GM23338 (cell line): Measurements from ENCODE around the gene PAK4. TPM values are rescaled to one million over a fixed set of nuclear protein-coding genes. Genes with fewer than 3 reads are reported as not detected.

Experiments used
- ATAC-seq: fragments of 200-7000 bp; cut with Tn5 transposase; 3 replicates; pipeline ENCODE4 v1.9.1; 2020
- DNase-seq: peaks from one replicate; pipeline ENCODE4 v3.0.0-alpha.2; 2015; ENCODE audit warnings: low spot score
- H2AFZ ChIP-seq: fragments of 200-600 bp; sonication (generic); 2 replicates; pipeline ENCODE4 v1.8.0; 2016; ENCODE audit warnings: antibody characterized with exemption, mild to moderate bottlenecking, moderate library complexity
- H3F3A ChIP-seq: fragments of 200-600 bp; sonication (generic); replicated peaks from 2 replicates; pipeline ENCODE4 v1.8.0; 2017; ENCODE audit warnings: antibody characterized with exemption, mixed run types, low read depth
- H3K27ac ChIP-seq: fragments of 200-600 bp; sonication (generic); 2 replicates; pipeline ENCODE4 v1.6.1; 2016; ENCODE audit warnings: low read depth
- H3K27me3 ChIP-seq: fragments of 200-600 bp; sonication (generic); 2 replicates; pipeline ENCODE4 v1.8.0; 2016; ENCODE audit warnings: mild to moderate bottlenecking, mixed run types, moderate library complexity; ENCODE audit not compliant: insufficient read depth
- H3K36me3 ChIP-seq: fragments of 200-600 bp; sonication (generic); 2 replicates; pipeline ENCODE4 v1.8.0; 2016; ENCODE audit warnings: mild to moderate bottlenecking; ENCODE audit not compliant: insufficient read depth
- H3K4me1 ChIP-seq: fragments of 200-600 bp; sonication (generic); 2 replicates; pipeline ENCODE4 v1.8.0; 2016; ENCODE audit warnings: mild to moderate bottlenecking, moderate library complexity; ENCODE audit not compliant: insufficient read depth
- H3K4me2 ChIP-seq: fragments of 200-600 bp; sonication (generic); 2 replicates; pipeline ENCODE4 v1.7.1; 2017; ENCODE audit warnings: mixed run types
- H3K4me3 ChIP-seq: fragments of 200-600 bp; sonication (generic); 2 replicates; pipeline ENCODE4 v1.6.1; 2016; ENCODE audit warnings: mixed run types
- H3K79me2 ChIP-seq: fragments of 200-600 bp; sonication (generic); replicated peaks from 2 replicates; pipeline ENCODE4 v1.8.0; 2017; ENCODE audit warnings: mild to moderate bottlenecking; ENCODE audit not compliant: insufficient read depth
- H3K9me2 ChIP-seq: fragments of 200-600 bp; sonication (generic); 2 replicates; pipeline ENCODE4 v1.8.0; 2017; ENCODE audit not compliant: insufficient read depth
- H4K20me1 ChIP-seq: fragments of 200-600 bp; sonication (generic); replicated peaks from 2 replicates; pipeline ENCODE4 v1.8.0; 2017; ENCODE audit warnings: mild to moderate bottlenecking; ENCODE audit not compliant: insufficient read depth
- H3K27ac Mint-ChIP-seq: 2 replicates; pipeline ENCODE4 v1.8.0; 2020; ENCODE audit warnings: inconsistent platforms, mild to moderate bottlenecking, moderate library complexity, mixed read lengths
- H3K27me3 Mint-ChIP-seq: 3 replicates; pipeline ENCODE4 v1.8.0; 2022; ENCODE audit warnings: low read depth, mild to moderate bottlenecking, moderate library complexity, mixed read lengths, inconsistent platforms; ENCODE audit not compliant: insufficient read depth, poor library complexity
- H3K36me3 Mint-ChIP-seq: 3 replicates; pipeline ENCODE4 v1.8.0; 2021; ENCODE audit warnings: low read depth, mild to moderate bottlenecking, inconsistent platforms, moderate library complexity, mixed read lengths
- H3K4me1 Mint-ChIP-seq: 3 replicates; pipeline ENCODE4 v1.8.0; 2020; ENCODE audit warnings: mild to moderate bottlenecking, inconsistent platforms, mixed read lengths
- H3K4me3 Mint-ChIP-seq: 3 replicates; pipeline ENCODE4 v1.8.0; 2021; ENCODE audit warnings: moderate library complexity, mild to moderate bottlenecking, inconsistent platforms, mixed read lengths
- H3K9me3 Mint-ChIP-seq: 3 replicates; pipeline ENCODE4 v1.8.0; 2020; ENCODE audit warnings: moderate library complexity, mild to moderate bottlenecking, inconsistent platforms, mixed read lengths
- CREB1 ChIP-seq: fragments of 250-450 bp; sonication (Bioruptor Pico); IDR thresholded peaks from 2 replicates; pipeline ENCODE4 v1.5.0; 2020; ENCODE audit warnings: low read depth, mild to moderate bottlenecking, moderate library complexity
- ZNF114 ChIP-seq: fragments of 250-450 bp; sonication (Bioruptor Pico); IDR thresholded peaks from 2 replicates; pipeline ENCODE4 v1.5.0; 2020; ENCODE audit warnings: mild to moderate bottlenecking, moderate library complexity
- ZNF331 ChIP-seq: fragments of 250-450 bp; sonication (Bioruptor Pico); IDR thresholded peaks from 2 replicates; pipeline ENCODE4 v1.5.0; 2020; ENCODE audit warnings: low read depth, mild to moderate bottlenecking, moderate library complexity
- ZNF462 ChIP-seq: fragments of 250-450 bp; sonication (Bioruptor Pico); IDR thresholded peaks from 2 replicates; pipeline ENCODE4 v1.5.0; 2020; ENCODE audit warnings: mild to moderate bottlenecking, moderate library complexity
- polyA plus RNA-seq: library from polyadenylated mRNA; unstranded; fragments of >200 nt; fragmentation: Nextera tagmentation; extraction: Ambion mirVana; gene quantifications from 2 replicates; pipeline ENCODE4 v1.2.1, GENCODE V29; 2016
- total RNA-seq: library from RNA; depleted of rRNA; stranded (reverse); fragments of >200 nt; shearing (Covaris generic); gene quantifications from 2 replicates; pipeline ENCODE4 v1.2.3, GENCODE V29; 2014
- TF ChIP-seq, protein P1 (sequence below), 2 experiments: fragments of 200-600 bp in 1 of 2; sonication (generic) in 1 of 2; conservative IDR thresholded peaks; 2 replicates each; pipeline versions ENCODE4 v1.5.1 to v1.6.1; 2016 to 2017; ENCODE audit warnings: antibody characterized with exemption in 2 of 2, low read depth in 2 of 2, mild to moderate bottlenecking in 2 of 2, moderate library complexity in 1 of 2

PAK4 gene
- total and polyA plus RNA-seq, 2 experiments from 2014 or later, result 28.7 to 35.4 TPM

GRCh38 chr19:39111593-39112199, 13.9 kb upstream of the PAK4 start:
- no peaks in the 10 kb centered on the region for H3K4me1 ChIP-seq
- no peak for TF ChIP-seq ZNF331 (CRISPR knock-in tag)
- Mint-ChIP-seq H3K27me3 (peaks cover 14% of the 10 kb centered on the region), H3K4me1 (peaks cover 5% of the 10 kb centered on the region), H3K9me3 (no peaks in the 10 kb centered on the region), H3K27ac (no peak overlapping the region), H3K36me3 (no peaks in the 10 kb centered on the region), H3K4me3 (no peak overlapping the region; the same call in 2 of the 3 replicates)
- no peaks in the 10 kb centered on the region for H3K36me3 ChIP-seq
- DNase-seq (no peak), ATAC-seq (peak; percentile 34)
- H3K4me2 ChIP-seq, result no peak overlapping the region
- H3K27me3 ChIP-seq, result no peaks in the 10 kb centered on the region
- H3K9me2 ChIP-seq, result no peaks in the 10 kb centered on the region
- no peaks in the 10 kb centered on the region for H4K20me1 ChIP-seq
- H3K4me3 ChIP-seq, result no peak overlapping the region
- H3K27ac ChIP-seq, result no peak overlapping the region
- peak overlapping the region; percentile 83; the same call in 1 of the 2 replicates for H2AFZ ChIP-seq
- H3F3A ChIP-seq, result no peaks in the 10 kb centered on the region
- no peaks in the 10 kb centered on the region for H3K79me2 ChIP-seq

GRCh38 chr19:39112338-39112890, 13.2 kb upstream of the PAK4 start:
- Histone ChIP-seq H3K9me2 (no peaks in the 10 kb centered on the region), H3K4me2 (no peak overlapping the region), H3K27ac (no peak overlapping the region), H3K4me3 (no peak overlapping the region), H4K20me1 (no peaks in the 10 kb centered on the region), H3F3A (no peaks in the 10 kb centered on the region), H3K4me1 (no peaks in the 10 kb centered on the region), H3K79me2 (no peaks in the 10 kb centered on the region), H3K36me3 (no peaks in the 10 kb centered on the region), H2AFZ (peak overlapping the region; percentile 83; the same call in 1 of the 2 replicates), H3K27me3 (no peaks in the 10 kb centered on the region)
- Mint-ChIP-seq H3K9me3 (no peaks in the 10 kb centered on the region), H3K4me3 (no peak overlapping the region), H3K27ac (no peak overlapping the region), H3K4me1 (peaks cover 5% of the 10 kb centered on the region), H3K27me3 (peaks cover 14% of the 10 kb centered on the region), H3K36me3 (no peaks in the 10 kb centered on the region)
- DNase-seq (no peak), ATAC-seq (no peak)
- no peak for TF ChIP-seq ZNF114 (CRISPR knock-in tag)
- TF ChIP-seq, protein P1, sequence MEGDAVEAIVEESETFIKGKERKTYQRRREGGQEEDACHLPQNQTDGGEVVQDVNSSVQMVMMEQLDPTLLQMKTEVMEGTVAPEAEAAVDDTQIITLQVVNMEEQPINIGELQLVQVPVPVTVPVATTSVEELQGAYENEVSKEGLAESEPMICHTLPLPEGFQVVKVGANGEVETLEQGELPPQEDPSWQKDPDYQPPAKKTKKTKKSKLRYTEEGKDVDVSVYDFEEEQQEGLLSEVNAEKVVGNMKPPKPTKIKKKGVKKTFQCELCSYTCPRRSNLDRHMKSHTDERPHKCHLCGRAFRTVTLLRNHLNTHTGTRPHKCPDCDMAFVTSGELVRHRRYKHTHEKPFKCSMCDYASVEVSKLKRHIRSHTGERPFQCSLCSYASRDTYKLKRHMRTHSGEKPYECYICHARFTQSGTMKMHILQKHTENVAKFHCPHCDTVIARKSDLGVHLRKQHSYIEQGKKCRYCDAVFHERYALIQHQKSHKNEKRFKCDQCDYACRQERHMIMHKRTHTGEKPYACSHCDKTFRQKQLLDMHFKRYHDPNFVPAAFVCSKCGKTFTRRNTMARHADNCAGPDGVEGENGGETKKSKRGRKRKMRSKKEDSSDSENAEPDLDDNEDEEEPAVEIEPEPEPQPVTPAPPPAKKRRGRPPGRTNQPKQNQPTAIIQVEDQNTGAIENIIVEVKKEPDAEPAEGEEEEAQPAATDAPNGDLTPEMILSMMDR (conservative IDR thresholded peaks at IDR 0.05; ENCODE audit: low read depth in 2 of 2), result no peak
- no peak for TF ChIP-seq ZNF331 (CRISPR knock-in tag)
- no peak for TF ChIP-seq CREB1 (CRISPR knock-in tag)
- no peak for TF ChIP-seq ZNF462 (CRISPR knock-in tag)
